Peyer's patch (tissue), 4 donors: ENCODE measurements around the gene ADRB2.

Experiments
- CTCF ChIP-seq, 6 experiments: fragments of 450-650 bp in 4 of 6; fragments of 200-600 bp in 2 of 6; sonication (generic) in 1 of 6; IDR thresholded peaks; one replicate each; pipeline ENCODE4 v1.5.1; 2017 to 2019; ENCODE audit warnings: antibody characterized with exemption in 6 of 6, mild to moderate bottlenecking in 3 of 6, moderate library complexity in 1 of 6
- POLR2A ChIP-seq, 2 donors: fragments of 450-650 bp; IDR thresholded peaks; one replicate each; pipeline ENCODE4 v1.5.1; 2017; ENCODE audit warnings: antibody characterized with exemption in 2 of 2, mild to moderate bottlenecking in 2 of 2, moderate library complexity in 2 of 2

GRCh38 chr5:148842161-148842560 lies 15.8 kb downstream of the ADRB2 start:
- TF ChIP-seq CTCF (IDR thresholded peaks at IDR 0.05) (no peak), POLR2A (IDR thresholded peaks at IDR 0.05) (no peak)
